Suprapubic skin (tissue), 4 donors: ENCODE results near the gene DGKB. TPM values are rescaled to one million over a fixed set of nuclear protein-coding genes. Genes with fewer than 3 reads are reported as not detected.

ENCODE experiments used
- DNase-seq, 2 donors: peaks; one replicate each; pipeline ENCODE4 v3.0.0-alpha.2; 2019; ENCODE audit warnings: low spot score in 2 of 2
- H3K27ac ChIP-seq: fragments of 200-600 bp; sonication (generic); one replicate; pipeline ENCODE4 v1.5.1; 2019
- H3K27me3 ChIP-seq: fragments of 200-600 bp; sonication (generic); one replicate; pipeline ENCODE4 v1.5.1; 2019
- H3K36me3 ChIP-seq: fragments of 200-600 bp; sonication (generic); one replicate; pipeline ENCODE4 v1.5.1; 2019
- H3K4me1 ChIP-seq: fragments of 200-600 bp; sonication (generic); one replicate; pipeline ENCODE4 v1.5.1; 2019
- H3K4me3 ChIP-seq: fragments of 200-600 bp; sonication (generic); one replicate; pipeline ENCODE4 v1.5.1; 2019; ENCODE audit warnings: mild to moderate bottlenecking
- H3K9me3 ChIP-seq: fragments of 200-600 bp; sonication (generic); one replicate; pipeline ENCODE4 v1.5.1; 2019
- EP300 ChIP-seq: sonication (generic); formaldehyde crosslinking; IDR thresholded peaks from one replicate; pipeline ENCODE4 v1.6.1; 2017; ENCODE audit warnings: antibody characterized with exemption
- POLR2A ChIP-seq, 2 donors: fragments of 450-650 bp; IDR thresholded peaks; one replicate each; pipeline ENCODE4 v1.6.1; 2017; ENCODE audit warnings: antibody characterized with exemption in 2 of 2, mild to moderate bottlenecking in 2 of 2, moderate library complexity in 2 of 2
- POLR2AphosphoS5 ChIP-seq, 3 donors: sonication (generic); formaldehyde crosslinking; IDR thresholded peaks; one replicate each; pipeline ENCODE4 v1.6.1; 2017; ENCODE audit warnings: antibody characterized with exemption in 3 of 3
- WGBS: methylation state at CpG from one replicate; pipeline ENCODE4 v1.1.5; 2018; 5-methylcytosine and 5-hydroxymethylcytosine counted together
- total RNA-seq, 4 donors: library from RNA; depleted of rRNA; stranded (reverse); fragments of >200 nt; gene quantifications; one replicate each; pipeline ENCODE4 v1.1.0, GENCODE V29; 2016
- TF ChIP-seq, protein P1 (sequence below), 2 donors: fragments of 200-600 bp in 1 of 2; fragments of 450-650 bp in 1 of 2; sonication (generic) in 1 of 2; IDR thresholded peaks; one replicate each; pipeline ENCODE4 v1.5.1; 2016 to 2019; ENCODE audit warnings: antibody characterized with exemption in 2 of 2, mild to moderate bottlenecking in 1 of 2, moderate library complexity in 1 of 2

The DGKB gene
- total RNA-seq, 4 donors from 2014 or later, result 0.17 to 0.30 TPM; not detected in 2

DNA sequence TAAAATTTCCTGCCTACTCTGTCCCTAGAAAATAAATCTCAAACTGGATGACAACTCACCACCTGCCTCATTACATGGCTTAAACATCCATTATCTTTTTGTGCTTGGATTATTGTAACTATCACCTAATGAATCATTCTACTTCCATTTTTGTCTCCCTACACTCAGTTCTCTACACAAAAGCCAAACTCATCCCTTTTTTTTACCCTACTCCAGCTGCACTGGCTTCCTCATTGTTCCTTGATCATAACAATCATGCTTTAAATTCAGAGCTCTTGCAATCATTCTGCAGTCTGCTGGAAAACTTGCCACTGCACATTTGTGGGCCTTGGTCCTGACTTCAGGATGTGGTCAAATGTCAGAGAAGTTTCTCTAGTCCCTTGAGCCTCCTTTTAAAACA is 280.0 kb downstream of the DGKB start:
- Histone ChIP-seq H3K27ac (no peak overlapping the region), H3K4me3 (no peak overlapping the region), H3K4me1 (no peaks in the 10 kb centered on the region), H3K9me3 (no peaks in the 10 kb centered on the region), H3K27me3 (no peaks in the 10 kb centered on the region), H3K36me3 (no peaks in the 10 kb centered on the region)
- DNase-seq, result no peak
- TF ChIP-seq EP300, result no peak

DNA sequence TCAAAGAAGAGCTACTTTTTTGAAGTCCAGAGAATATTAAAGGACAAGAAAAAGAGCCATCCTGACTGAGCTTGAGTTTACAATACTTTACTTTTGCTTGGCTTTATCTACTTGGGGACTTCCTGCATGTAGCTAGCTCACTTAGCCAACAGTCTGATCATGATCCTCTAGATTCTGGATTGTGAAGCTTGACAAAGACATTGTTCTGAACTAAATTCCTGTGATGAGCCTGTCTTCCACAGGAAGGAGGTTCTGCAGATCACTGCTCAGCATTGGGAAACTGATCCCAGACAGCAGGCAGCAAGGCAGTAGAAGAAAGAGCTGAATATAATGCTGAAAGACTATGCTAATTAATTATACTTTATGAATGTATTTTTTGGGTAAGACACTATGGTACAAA is 296.4 kb downstream of the DGKB start:
- no peak for DNase-seq
- Histone ChIP-seq H3K27ac (no peak overlapping the region), H3K36me3 (no peaks in the 10 kb centered on the region), H3K27me3 (no peaks in the 10 kb centered on the region), H3K4me1 (no peaks in the 10 kb centered on the region), H3K9me3 (no peaks in the 10 kb centered on the region), H3K4me3 (no peak overlapping the region)
- TF ChIP-seq POLR2AphosphoS5 (IDR thresholded peaks at IDR 0.05), result no peak
- TF ChIP-seq, protein P1, sequence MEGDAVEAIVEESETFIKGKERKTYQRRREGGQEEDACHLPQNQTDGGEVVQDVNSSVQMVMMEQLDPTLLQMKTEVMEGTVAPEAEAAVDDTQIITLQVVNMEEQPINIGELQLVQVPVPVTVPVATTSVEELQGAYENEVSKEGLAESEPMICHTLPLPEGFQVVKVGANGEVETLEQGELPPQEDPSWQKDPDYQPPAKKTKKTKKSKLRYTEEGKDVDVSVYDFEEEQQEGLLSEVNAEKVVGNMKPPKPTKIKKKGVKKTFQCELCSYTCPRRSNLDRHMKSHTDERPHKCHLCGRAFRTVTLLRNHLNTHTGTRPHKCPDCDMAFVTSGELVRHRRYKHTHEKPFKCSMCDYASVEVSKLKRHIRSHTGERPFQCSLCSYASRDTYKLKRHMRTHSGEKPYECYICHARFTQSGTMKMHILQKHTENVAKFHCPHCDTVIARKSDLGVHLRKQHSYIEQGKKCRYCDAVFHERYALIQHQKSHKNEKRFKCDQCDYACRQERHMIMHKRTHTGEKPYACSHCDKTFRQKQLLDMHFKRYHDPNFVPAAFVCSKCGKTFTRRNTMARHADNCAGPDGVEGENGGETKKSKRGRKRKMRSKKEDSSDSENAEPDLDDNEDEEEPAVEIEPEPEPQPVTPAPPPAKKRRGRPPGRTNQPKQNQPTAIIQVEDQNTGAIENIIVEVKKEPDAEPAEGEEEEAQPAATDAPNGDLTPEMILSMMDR (IDR thresholded peaks at IDR 0.05), result no peak
- TF ChIP-seq POLR2A (IDR thresholded peaks at IDR 0.05), result no peak
- no peak for TF ChIP-seq EP300

DNA sequence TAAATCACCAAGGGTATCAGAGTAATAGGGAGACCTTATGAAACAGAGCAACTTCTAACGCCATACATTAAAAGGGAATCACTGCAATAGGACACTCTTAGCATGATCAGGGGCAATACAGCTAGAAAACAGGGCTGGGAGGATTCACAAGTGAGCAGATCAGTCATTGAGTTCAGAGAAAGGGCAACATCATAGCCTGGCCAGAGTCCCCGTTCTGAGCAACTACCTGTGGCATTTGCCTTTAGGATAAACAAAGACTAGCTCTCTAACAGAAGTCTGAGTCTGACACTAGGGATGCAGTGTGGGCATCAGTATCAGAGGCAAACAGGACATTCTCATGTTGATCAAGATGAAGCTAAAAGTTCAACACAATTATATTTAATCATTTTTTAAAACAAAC is 297.9 kb downstream of the DGKB start:
- Histone ChIP-seq H3K36me3 (no peaks in the 10 kb centered on the region), H3K27me3 (no peaks in the 10 kb centered on the region), H3K9me3 (no peaks in the 10 kb centered on the region), H3K4me1 (no peaks in the 10 kb centered on the region), H3K4me3 (no peak overlapping the region), H3K27ac (no peak overlapping the region)
- TF ChIP-seq, protein P1 (IDR thresholded peaks at IDR 0.05), result no peak
- TF ChIP-seq EP300 (no peak), POLR2A (IDR thresholded peaks at IDR 0.05) (no peak), POLR2AphosphoS5 (IDR thresholded peaks at IDR 0.05) (no peak)
- 38% methylated on average over 2 of the region's 2 CpGs for WGBS
- no peak for DNase-seq

DNA sequence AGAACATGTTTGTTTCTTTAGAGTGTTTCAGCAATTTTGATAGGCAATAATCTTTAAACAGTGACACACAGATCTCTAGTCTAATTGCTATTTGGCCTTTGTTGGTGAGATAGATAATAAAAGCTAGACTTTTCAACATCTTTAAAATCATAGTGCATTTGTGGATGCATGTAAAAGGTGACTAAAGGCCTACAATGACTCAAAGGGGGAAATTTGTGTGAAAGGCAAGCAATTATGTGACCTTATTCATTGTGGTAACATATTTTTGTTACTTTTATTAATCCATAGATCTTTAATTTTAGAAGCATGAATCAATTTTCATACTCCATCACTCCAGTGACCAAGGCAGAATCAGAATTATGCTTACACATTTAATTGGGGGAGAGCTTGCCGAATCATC is 299.7 kb downstream of the DGKB start:
- no peak overlapping the region for H3K4me3 ChIP-seq
- no peaks in the 10 kb centered on the region for H3K36me3 ChIP-seq
- TF ChIP-seq EP300 (no peak), POLR2AphosphoS5 (IDR thresholded peaks at IDR 0.05) (no peak), POLR2A (IDR thresholded peaks at IDR 0.05) (no peak)
- TF ChIP-seq, protein P1 (IDR thresholded peaks at IDR 0.05), result no peak
- no peaks in the 10 kb centered on the region for H3K4me1 ChIP-seq
- no peak overlapping the region for H3K27ac ChIP-seq
- WGBS, result 91% methylated on average over 1 of the region's 1 CpG
- no peaks in the 10 kb centered on the region for H3K27me3 ChIP-seq
- DNase-seq, result no peak
- H3K9me3 ChIP-seq, result no peaks in the 10 kb centered on the region

DNA sequence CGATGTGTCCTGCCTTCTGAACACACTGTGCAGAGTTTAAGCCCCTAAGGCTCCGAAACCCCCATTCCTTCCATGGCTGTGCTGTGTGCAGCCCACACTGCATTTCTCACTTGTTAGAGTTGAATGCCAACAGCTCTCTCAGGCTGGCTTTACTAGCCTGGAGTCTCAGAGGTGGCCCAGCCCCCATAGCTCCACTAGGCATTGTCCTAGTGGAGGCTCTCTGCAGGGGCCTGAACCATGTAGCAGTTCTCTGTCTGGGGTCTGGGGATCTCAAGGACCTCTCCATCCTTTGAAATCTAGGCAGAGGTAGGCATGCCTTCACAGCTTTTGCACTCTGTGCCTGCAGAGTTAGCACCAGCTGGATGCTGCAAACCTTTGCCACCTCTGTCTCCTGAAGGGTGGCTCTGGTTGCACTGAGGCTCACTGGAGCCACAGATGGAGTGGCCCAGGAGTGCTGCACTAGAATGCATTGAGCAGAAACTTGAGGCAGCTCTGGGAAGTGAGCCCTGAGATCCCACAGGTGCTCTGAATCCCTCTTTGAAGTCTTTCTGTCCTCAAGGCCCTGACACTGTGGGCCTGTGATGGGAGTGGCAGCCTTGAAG is 301.7 kb downstream of the DGKB start:
- Histone ChIP-seq H3K27ac (no peak overlapping the region), H3K9me3 (no peaks in the 10 kb centered on the region), H3K27me3 (no peaks in the 10 kb centered on the region), H3K4me3 (no peak overlapping the region), H3K36me3 (no peaks in the 10 kb centered on the region), H3K4me1 (no peaks in the 10 kb centered on the region)
- TF ChIP-seq, protein P1 (IDR thresholded peaks at IDR 0.05), result no peak
- no peak for TF ChIP-seq POLR2A (IDR thresholded peaks at IDR 0.05)
- TF ChIP-seq POLR2AphosphoS5 (IDR thresholded peaks at IDR 0.05), result no peak
- TF ChIP-seq EP300, result no peak
- no peak for DNase-seq
- 87% methylated on average over 2 of the region's 2 CpGs for WGBS

DNA sequence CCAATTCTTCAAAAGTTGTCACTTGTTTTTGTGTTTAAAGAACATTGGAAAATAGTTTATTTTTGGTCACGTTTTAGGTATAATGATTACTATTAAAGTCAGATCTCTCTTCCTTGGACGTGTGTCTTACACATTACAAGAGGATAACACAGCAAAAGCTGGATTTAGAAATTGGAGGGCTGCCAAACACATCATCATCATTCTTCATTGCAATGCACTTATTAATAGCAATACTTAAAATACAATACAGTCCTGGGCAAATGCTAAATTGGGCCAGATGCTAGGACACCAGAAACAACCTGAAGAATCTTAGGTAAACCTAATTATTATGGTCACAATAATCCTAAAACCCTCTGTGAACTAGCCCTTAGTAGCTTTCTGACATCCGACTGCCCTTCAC is 303.6 kb downstream of the DGKB start:
- H3K27me3 ChIP-seq, result no peaks in the 10 kb centered on the region
- H3K9me3 ChIP-seq, result no peaks in the 10 kb centered on the region
- no peak overlapping the region for H3K4me3 ChIP-seq
- H3K4me1 ChIP-seq, result no peaks in the 10 kb centered on the region
- TF ChIP-seq, protein P1 (IDR thresholded peaks at IDR 0.05), result no peak
- H3K36me3 ChIP-seq, result no peaks in the 10 kb centered on the region
- H3K27ac ChIP-seq, result no peak overlapping the region
- 46% methylated on average over 3 of the region's 3 CpGs for WGBS
- DNase-seq, result no peak
